HL-60 (cell line): Measurements from ENCODE around the gene NFYC.

ENCODE experiments used
- DNase-seq, 2 experiments: peaks; one replicate each; pipeline ENCODE4 v3.0.0-alpha.2; 2010 to 2020; ENCODE audit warnings: low read depth in 1 of 2, low spot score in 1 of 2
- H3K27ac ChIP-seq: fragments of 250-450 bp; sonication (Bioruptor Pico); replicated peaks from 2 replicates; pipeline ENCODE4 v1.5.1; 2020; ENCODE audit warnings: mild to moderate bottlenecking, moderate library complexity
- H3K27me3 ChIP-seq: fragments of 250-450 bp; sonication (Bioruptor Pico); 2 replicates; pipeline ENCODE4 v1.5.1; 2021; ENCODE audit warnings: mild to moderate bottlenecking, moderate library complexity; ENCODE audit not compliant: insufficient read depth, poor library complexity, severe bottlenecking
- H3K4me3 ChIP-seq: replicated peaks from 2 replicates; pipeline ENCODE4 v1.5.1; 2011; ENCODE audit warnings: mild to moderate bottlenecking, control low read depth, low read length; ENCODE audit not compliant: insufficient read depth
- GABPA ChIP-seq: IDR thresholded peaks from 2 replicates; pipeline ENCODE4 v1.6.1; 2012; ENCODE audit warnings: low read depth
- POLR2AphosphoS5 ChIP-seq: IDR thresholded peaks from 2 replicates; pipeline ENCODE4 v1.6.1; 2012; ENCODE audit warnings: low read depth
- SPI1 ChIP-seq: IDR thresholded peaks from 2 replicates; pipeline ENCODE4 v1.6.1; 2012; ENCODE audit warnings: low read depth, mild to moderate bottlenecking, borderline replicate concordance
- TF ChIP-seq, protein P1 (sequence below): IDR thresholded peaks from one replicate; pipeline ENCODE4 v1.5.1; 2011; ENCODE audit warnings: low read length, control low read depth, inconsistent platforms; ENCODE audit not compliant: insufficient read depth
- TF ChIP-seq, protein P2 (sequence below): IDR thresholded peaks from 2 replicates; pipeline ENCODE4 v1.6.1; 2012; ENCODE audit warnings: low read depth; ENCODE audit not compliant: insufficient replicate concordance

NFYC gene

DNA sequence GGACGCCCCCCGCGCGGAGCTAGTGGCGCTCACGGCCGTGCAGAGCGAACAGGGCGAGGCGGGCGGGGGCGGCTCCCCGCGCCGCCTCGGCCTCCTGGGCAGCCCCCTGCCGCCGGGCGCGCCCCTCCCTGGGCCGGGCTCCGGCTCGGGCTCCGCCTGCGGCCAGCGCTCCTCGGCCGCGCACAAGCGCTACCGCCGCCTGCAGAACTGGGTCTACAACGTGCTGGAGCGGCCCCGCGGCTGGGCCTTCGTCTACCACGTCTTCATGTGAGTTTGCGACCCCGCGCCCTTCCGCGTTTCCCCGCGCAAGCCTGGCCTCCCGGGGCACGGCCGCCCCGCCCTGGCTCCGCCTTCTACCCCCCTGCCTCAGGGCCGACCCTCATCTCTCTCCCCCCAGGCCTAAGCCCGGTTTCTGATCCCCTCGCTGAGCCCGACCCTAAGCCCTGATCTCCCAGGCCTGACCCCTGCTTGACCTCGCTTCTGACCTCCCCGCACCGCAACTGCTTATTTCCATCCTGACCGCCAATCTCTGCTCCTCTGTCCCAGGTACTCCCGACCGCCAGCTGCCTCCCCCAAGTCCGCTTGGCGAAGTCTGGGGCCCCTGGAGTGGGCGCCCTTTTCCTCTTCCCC is 92.8 kb downstream of the NFYC start:
- TF ChIP-seq, protein P1, sequence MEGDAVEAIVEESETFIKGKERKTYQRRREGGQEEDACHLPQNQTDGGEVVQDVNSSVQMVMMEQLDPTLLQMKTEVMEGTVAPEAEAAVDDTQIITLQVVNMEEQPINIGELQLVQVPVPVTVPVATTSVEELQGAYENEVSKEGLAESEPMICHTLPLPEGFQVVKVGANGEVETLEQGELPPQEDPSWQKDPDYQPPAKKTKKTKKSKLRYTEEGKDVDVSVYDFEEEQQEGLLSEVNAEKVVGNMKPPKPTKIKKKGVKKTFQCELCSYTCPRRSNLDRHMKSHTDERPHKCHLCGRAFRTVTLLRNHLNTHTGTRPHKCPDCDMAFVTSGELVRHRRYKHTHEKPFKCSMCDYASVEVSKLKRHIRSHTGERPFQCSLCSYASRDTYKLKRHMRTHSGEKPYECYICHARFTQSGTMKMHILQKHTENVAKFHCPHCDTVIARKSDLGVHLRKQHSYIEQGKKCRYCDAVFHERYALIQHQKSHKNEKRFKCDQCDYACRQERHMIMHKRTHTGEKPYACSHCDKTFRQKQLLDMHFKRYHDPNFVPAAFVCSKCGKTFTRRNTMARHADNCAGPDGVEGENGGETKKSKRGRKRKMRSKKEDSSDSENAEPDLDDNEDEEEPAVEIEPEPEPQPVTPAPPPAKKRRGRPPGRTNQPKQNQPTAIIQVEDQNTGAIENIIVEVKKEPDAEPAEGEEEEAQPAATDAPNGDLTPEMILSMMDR = no peak
- TF ChIP-seq GABPA (no peak), POLR2AphosphoS5 (no peak)
- DNase-seq = no peak
- H3K27me3 ChIP-seq = peaks cover 6% of the 10 kb centered on the region
- no peak overlapping the region for H3K27ac ChIP-seq
- peak overlapping the region; percentile 44 for H3K4me3 ChIP-seq

GRCh38 chr1:40784771-40785151 is 93.3 kb downstream of the NFYC start:
- H3K4me3 ChIP-seq = peak overlapping the region; percentile 44
- peaks cover 6% of the 10 kb centered on the region for H3K27me3 ChIP-seq
- TF ChIP-seq, protein P1 = no peak
- TF ChIP-seq SPI1 = peak; percentile 35; the same call in 1 of the 2 replicates
- TF ChIP-seq GABPA = no peak
- TF ChIP-seq, protein P2, sequence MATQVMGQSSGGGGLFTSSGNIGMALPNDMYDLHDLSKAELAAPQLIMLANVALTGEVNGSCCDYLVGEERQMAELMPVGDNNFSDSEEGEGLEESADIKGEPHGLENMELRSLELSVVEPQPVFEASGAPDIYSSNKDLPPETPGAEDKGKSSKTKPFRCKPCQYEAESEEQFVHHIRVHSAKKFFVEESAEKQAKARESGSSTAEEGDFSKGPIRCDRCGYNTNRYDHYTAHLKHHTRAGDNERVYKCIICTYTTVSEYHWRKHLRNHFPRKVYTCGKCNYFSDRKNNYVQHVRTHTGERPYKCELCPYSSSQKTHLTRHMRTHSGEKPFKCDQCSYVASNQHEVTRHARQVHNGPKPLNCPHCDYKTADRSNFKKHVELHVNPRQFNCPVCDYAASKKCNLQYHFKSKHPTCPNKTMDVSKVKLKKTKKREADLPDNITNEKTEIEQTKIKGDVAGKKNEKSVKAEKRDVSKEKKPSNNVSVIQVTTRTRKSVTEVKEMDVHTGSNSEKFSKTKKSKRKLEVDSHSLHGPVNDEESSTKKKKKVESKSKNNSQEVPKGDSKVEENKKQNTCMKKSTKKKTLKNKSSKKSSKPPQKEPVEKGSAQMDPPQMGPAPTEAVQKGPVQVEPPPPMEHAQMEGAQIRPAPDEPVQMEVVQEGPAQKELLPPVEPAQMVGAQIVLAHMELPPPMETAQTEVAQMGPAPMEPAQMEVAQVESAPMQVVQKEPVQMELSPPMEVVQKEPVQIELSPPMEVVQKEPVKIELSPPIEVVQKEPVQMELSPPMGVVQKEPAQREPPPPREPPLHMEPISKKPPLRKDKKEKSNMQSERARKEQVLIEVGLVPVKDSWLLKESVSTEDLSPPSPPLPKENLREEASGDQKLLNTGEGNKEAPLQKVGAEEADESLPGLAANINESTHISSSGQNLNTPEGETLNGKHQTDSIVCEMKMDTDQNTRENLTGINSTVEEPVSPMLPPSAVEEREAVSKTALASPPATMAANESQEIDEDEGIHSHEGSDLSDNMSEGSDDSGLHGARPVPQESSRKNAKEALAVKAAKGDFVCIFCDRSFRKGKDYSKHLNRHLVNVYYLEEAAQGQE = no peak
- DNase-seq = no peak
- no peak overlapping the region for H3K27ac ChIP-seq

DNA sequence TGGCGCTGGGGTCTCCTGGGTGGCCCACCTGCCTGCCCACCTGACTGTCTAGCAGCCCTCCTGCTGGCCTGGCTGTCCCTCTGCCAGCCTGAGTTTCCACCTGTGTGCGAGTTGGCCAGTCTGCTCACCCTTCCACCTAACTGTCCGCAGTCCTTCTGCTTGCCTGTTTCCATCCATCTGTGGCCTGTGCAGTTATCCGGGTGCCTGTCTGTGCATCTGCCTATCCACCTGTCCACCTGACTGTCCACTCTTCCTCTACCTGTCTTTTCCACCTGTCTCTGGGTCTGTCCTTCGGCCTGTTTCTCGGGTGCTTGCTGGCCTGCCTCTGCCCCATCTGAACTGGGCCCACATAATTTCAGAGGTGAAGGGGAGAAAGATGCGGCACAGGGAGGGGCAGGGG is 93.9 kb downstream of the NFYC start:
- peaks cover 6% of the 10 kb centered on the region for H3K27me3 ChIP-seq
- TF ChIP-seq, protein P2 = no peak
- TF ChIP-seq SPI1 (no peak), POLR2AphosphoS5 (no peak), GABPA (no peak)
- TF ChIP-seq, protein P1 = no peak
- H3K4me3 ChIP-seq = no peak overlapping the region
- DNase-seq = no peak
- no peak overlapping the region for H3K27ac ChIP-seq
